Measurements from ENCODE around the gene ZFP14.
A peak's percentile ranks its signal among the peaks of the same experiment; 100 is the strongest.

The ZFP14 gene

GRCh38 chr19:36392916-36393673 lies 14.1 kb upstream of the ZFP14 start:
- peaks cover 57% of the 10 kb centered on the region for H3K9me3 ChIP-seq (ENCODE audit: control insufficient read depth, insufficient read depth, low read depth, low read length)
- POLR2A ChIA-PET, result no interaction called here
- peaks cover 31 to 66% of the 10 kb centered on the region in 2 experiments for H3K36me3 ChIP-seq (ENCODE audit: control insufficient read depth in 2 of 2, insufficient read depth in 1 of 2, low read length in 2 of 2)
- H3K27ac ChIP-seq (ENCODE audit: extremely low read depth, low read depth, low read length), result no peak overlapping the region
- H3K4me3 ChIP-seq (ENCODE audit: low read depth, low read length), result no peak overlapping the region
- CTCF ChIA-PET, result no interaction called here
- H3K4me1 ChIP-seq (ENCODE audit: control insufficient read depth, insufficient read depth, low read length), result no peaks in the 10 kb centered on the region
- TF ChIP-seq KLF1 (tag by site-specific recombination; IDR thresholded peaks at IDR 0.05), result no peak
- peak; percentile 73 for TF ChIP-seq ZNF274 (IDR thresholded peaks at IDR 0.05; ENCODE audit: low read length)
- peak; percentile 98 for TF ChIP-seq ZNF274 (tag by site-specific recombination; IDR thresholded peaks at IDR 0.05; ENCODE audit: borderline replicate concordance)
- no peak for TF ChIP-seq KLF17 (tag by site-specific recombination; IDR thresholded peaks at IDR 0.05)
- no peak for TF ChIP-seq ZNF514 (tag by site-specific recombination; IDR thresholded peaks at IDR 0.05)
- TF ChIP-seq ZNF223 (tag by site-specific recombination; IDR thresholded peaks at IDR 0.05), result no peak
- TF ChIP-seq ZNF114 (tag by site-specific recombination; IDR thresholded peaks at IDR 0.05), result no peak
- no peak for TF ChIP-seq ZNF133 (tag by site-specific recombination; IDR thresholded peaks at IDR 0.05)
- no peak for TF ChIP-seq ZNF610 (tag by site-specific recombination; IDR thresholded peaks at IDR 0.05; ENCODE audit: borderline replicate concordance)
- no peak for TF ChIP-seq ZNF155 (tag by site-specific recombination; IDR thresholded peaks at IDR 0.05)
- no peak for TF ChIP-seq BCL6B (tag by site-specific recombination; IDR thresholded peaks at IDR 0.05)
- TF ChIP-seq ZNF211 (tag by site-specific recombination; IDR thresholded peaks at IDR 0.05; ENCODE audit: low read depth), result no peak
- TF ChIP-seq YY2 (tag by site-specific recombination; IDR thresholded peaks at IDR 0.05), result no peak
- TF ChIP-seq ZNF626 (tag by site-specific recombination; IDR thresholded peaks at IDR 0.05), result no peak
- peak; percentile 94 for TF ChIP-seq SETDB1 (IDR thresholded peaks at IDR 0.05; ENCODE audit: insufficient read length, low read length)
- TF ChIP-seq ZNF404 (tag by site-specific recombination; IDR thresholded peaks at IDR 0.05), result no peak
- peak; percentile 4 for TF ChIP-seq ZNF510 (tag by site-specific recombination; IDR thresholded peaks at IDR 0.05; ENCODE audit: insufficient replicate concordance)
- no peak for TF ChIP-seq ZNF112 (tag by site-specific recombination; IDR thresholded peaks at IDR 0.05)
- no peak for TF ChIP-seq ATF2 (tag by site-specific recombination; IDR thresholded peaks at IDR 0.05; ENCODE audit: low read depth)
- no peak for TF ChIP-seq ZNF18 (tag by site-specific recombination; IDR thresholded peaks at IDR 0.05)
- no peak for TF ChIP-seq GFI1B (tag by site-specific recombination; IDR thresholded peaks at IDR 0.05)
- TF ChIP-seq ZNF184 (tag by site-specific recombination; IDR thresholded peaks at IDR 0.05), result no peak
- TF ChIP-seq TSHZ1 (tag by site-specific recombination; IDR thresholded peaks at IDR 0.05; ENCODE audit: borderline replicate concordance), result no peak
- TF ChIP-seq SALL2 (tag by site-specific recombination; IDR thresholded peaks at IDR 0.05; ENCODE audit: borderline replicate concordance), result no peak
- TF ChIP-seq ZNF391 (tag by site-specific recombination; IDR thresholded peaks at IDR 0.05; ENCODE audit: borderline replicate concordance, low read depth), result no peak
- TF ChIP-seq TRIM28 (IDR thresholded peaks at IDR 0.05; ENCODE audit: borderline replicate concordance, low read length), result peak; percentile 73; the same call in 1 of the 2 replicates
- no peak for TF ChIP-seq ZNF341 (tag by site-specific recombination; IDR thresholded peaks at IDR 0.05; ENCODE audit: low read depth)
- no peak for TF ChIP-seq ZNF324 (tag by site-specific recombination; IDR thresholded peaks at IDR 0.05)
